ENCODE measurements around the gene SHKBP1.

- TF ChIP-seq TAF1 (IDR thresholded peaks at IDR 0.05; ENCODE audit: borderline replicate concordance, insufficient read depth, low read length) (no peak), REST (IDR thresholded peaks at IDR 0.05; ENCODE audit: insufficient read depth in 1 of 2, low read depth in 2 of 2, low read length in 2 of 2) (no peak), POLR2AphosphoS5 (IDR thresholded peaks at IDR 0.05; ENCODE audit: low read depth, low read length) (no peak), SIN3A (IDR thresholded peaks at IDR 0.05; ENCODE audit: borderline replicate concordance, insufficient read depth, low read length) (no peak), FOXP2 (optimal IDR thresholded peaks at IDR 0.05; ENCODE audit: borderline replicate concordance, extremely low read depth, extremely low read length, insufficient read depth) (no peak)
Measured at GRCh38 chr19:40550951-40551350, 25.7 kb upstream of the SHKBP1 start.
